ENCODE results near the gene TADA3. TPM values are rescaled to one million over a fixed set of nuclear protein-coding genes. Genes with fewer than 3 reads are reported as not detected.

The TADA3 gene
- total and polyA plus RNA-seq, 9 of the 15 experiments (the other 6 are each of a cell fraction or from before 2014, with no cell fraction given): 4.1 to 110 (median 74.8) TPM

- TF ChIP-seq, protein P1, sequence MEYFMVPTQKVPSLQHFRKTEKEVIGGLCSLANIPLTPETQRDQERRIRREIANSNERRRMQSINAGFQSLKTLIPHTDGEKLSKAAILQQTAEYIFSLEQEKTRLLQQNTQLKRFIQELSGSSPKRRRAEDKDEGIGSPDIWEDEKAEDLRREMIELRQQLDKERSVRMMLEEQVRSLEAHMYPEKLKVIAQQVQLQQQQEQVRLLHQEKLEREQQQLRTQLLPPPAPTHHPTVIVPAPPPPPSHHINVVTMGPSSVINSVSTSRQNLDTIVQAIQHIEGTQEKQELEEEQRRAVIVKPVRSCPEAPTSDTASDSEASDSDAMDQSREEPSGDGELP (CRISPR knock-in tag; IDR thresholded peaks at IDR 0.05; ENCODE audit: borderline replicate concordance): peak; percentile 86
- TF ChIP-seq ZFP30 (CRISPR knock-in tag; IDR thresholded peaks at IDR 0.05; ENCODE audit: borderline replicate concordance): no peak
- TF ChIP-seq ZNF586 (CRISPR knock-in tag; conservative IDR thresholded peaks at IDR 0.05): no peak
- no peak for TF ChIP-seq MYBL2 (IDR thresholded peaks at IDR 0.05; ENCODE audit: low read depth)
- TF ChIP-seq MYBL2 (CRISPR knock-in tag; IDR thresholded peaks at IDR 0.05; ENCODE audit: borderline replicate concordance): no peak
- TF ChIP-seq RFX7 (CRISPR knock-in tag; IDR thresholded peaks at IDR 0.05): no peak
- no peak for TF ChIP-seq PREB (CRISPR knock-in tag; IDR thresholded peaks at IDR 0.05)
- TF ChIP-seq, protein P2, sequence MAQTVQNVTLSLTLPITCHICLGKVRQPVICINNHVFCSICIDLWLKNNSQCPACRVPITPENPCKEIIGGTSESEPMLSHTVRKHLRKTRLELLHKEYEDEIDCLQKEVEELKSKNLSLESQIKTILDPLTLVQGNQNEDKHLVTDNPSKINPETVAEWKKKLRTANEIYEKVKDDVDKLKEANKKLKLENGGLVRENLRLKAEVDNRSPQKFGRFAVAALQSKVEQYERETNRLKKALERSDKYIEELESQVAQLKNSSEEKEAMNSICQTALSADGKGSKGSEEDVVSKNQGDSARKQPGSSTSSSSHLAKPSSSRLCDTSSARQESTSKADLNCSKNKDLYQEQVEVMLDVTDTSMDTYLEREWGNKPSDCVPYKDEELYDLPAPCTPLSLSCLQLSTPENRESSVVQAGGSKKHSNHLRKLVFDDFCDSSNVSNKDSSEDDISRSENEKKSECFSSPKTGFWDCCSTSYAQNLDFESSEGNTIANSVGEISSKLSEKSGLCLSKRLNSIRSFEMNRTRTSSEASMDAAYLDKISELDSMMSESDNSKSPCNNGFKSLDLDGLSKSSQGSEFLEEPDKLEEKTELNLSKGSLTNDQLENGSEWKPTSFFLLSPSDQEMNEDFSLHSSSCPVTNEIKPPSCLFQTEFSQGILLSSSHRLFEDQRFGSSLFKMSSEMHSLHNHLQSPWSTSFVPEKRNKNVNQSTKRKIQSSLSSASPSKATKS (CRISPR knock-in tag; IDR thresholded peaks at IDR 0.05): no peak
- TF ChIP-seq LCOR (CRISPR knock-in tag; IDR thresholded peaks at IDR 0.05): peak; percentile 67; the same call in 1 of the 2 replicates
- TF ChIP-seq EP300 (IDR thresholded peaks at IDR 0.05; ENCODE audit: low read length): peak; percentile 73
- TF ChIP-seq, protein P3, sequence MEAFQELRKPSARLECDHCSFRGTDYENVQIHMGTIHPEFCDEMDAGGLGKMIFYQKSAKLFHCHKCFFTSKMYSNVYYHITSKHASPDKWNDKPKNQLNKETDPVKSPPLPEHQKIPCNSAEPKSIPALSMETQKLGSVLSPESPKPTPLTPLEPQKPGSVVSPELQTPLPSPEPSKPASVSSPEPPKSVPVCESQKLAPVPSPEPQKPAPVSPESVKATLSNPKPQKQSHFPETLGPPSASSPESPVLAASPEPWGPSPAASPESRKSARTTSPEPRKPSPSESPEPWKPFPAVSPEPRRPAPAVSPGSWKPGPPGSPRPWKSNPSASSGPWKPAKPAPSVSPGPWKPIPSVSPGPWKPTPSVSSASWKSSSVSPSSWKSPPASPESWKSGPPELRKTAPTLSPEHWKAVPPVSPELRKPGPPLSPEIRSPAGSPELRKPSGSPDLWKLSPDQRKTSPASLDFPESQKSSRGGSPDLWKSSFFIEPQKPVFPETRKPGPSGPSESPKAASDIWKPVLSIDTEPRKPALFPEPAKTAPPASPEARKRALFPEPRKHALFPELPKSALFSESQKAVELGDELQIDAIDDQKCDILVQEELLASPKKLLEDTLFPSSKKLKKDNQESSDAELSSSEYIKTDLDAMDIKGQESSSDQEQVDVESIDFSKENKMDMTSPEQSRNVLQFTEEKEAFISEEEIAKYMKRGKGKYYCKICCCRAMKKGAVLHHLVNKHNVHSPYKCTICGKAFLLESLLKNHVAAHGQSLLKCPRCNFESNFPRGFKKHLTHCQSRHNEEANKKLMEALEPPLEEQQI (IDR thresholded peaks at IDR 0.05): peak; percentile 44; the same call in 1 of the 2 replicates
- TF ChIP-seq ARID1B (IDR thresholded peaks at IDR 0.05): peak; percentile 89
- TF ChIP-seq FOXA3 (CRISPR knock-in tag; conservative IDR thresholded peaks at IDR 0.05 in 1 of 2, IDR thresholded peaks at IDR 0.05 in 1 of 2): no peak
- no peak for TF ChIP-seq RBFOX2 (IDR thresholded peaks at IDR 0.05; ENCODE audit: low read depth, low read length)
- 0 out of 2 replicates have a peak, but pooled peaks have one; percentile 22 for TF ChIP-seq CREM (IDR thresholded peaks at IDR 0.05; ENCODE audit: low read depth)
- no peak for TF ChIP-seq HMG20B (CRISPR knock-in tag; IDR thresholded peaks at IDR 0.05)
- no peak for TF ChIP-seq ZKSCAN3 (CRISPR knock-in tag; IDR thresholded peaks at IDR 0.05)
- TF ChIP-seq MTA2 (IDR thresholded peaks at IDR 0.05; ENCODE audit: low read depth): peak; percentile 70
- no peak for TF ChIP-seq FOXK1 (CRISPR knock-in tag; IDR thresholded peaks at IDR 0.05; ENCODE audit: borderline replicate concordance)
- TF ChIP-seq TOE1 (IDR thresholded peaks at IDR 0.05; ENCODE audit: borderline replicate concordance): no peak
- no peak for TF ChIP-seq TOE1 (CRISPR knock-in tag; IDR thresholded peaks at IDR 0.05; ENCODE audit: borderline replicate concordance, low read depth)
- TF ChIP-seq SNRNP70 (optimal IDR thresholded peaks at IDR 0.05; ENCODE audit: low read depth, low read length): no peak
- no peak for TF ChIP-seq NCOA4 (IDR thresholded peaks at IDR 0.05; ENCODE audit: partially characterized antibody)
- TF ChIP-seq ESRRA (IDR thresholded peaks at IDR 0.05; ENCODE audit: borderline replicate concordance, low read depth): peak; percentile 96
Observed at GRCh38 chr3:9786209-9786739, 6.0 kb downstream of the TADA3 start (continued).

Measured in K562 (cell line).